GM18867 (cell line): ENCODE data around the gene NUP54.

Experiments used
- ATAC-seq: cut with Tn5 transposase; IDR thresholded peaks from one replicate; pipeline ENCODE4 v1.9.1; 2021; ENCODE audit warnings: mild to moderate bottlenecking, moderate library complexity; ENCODE audit not compliant: unreplicated experiment

The NUP54 gene

DNA sequence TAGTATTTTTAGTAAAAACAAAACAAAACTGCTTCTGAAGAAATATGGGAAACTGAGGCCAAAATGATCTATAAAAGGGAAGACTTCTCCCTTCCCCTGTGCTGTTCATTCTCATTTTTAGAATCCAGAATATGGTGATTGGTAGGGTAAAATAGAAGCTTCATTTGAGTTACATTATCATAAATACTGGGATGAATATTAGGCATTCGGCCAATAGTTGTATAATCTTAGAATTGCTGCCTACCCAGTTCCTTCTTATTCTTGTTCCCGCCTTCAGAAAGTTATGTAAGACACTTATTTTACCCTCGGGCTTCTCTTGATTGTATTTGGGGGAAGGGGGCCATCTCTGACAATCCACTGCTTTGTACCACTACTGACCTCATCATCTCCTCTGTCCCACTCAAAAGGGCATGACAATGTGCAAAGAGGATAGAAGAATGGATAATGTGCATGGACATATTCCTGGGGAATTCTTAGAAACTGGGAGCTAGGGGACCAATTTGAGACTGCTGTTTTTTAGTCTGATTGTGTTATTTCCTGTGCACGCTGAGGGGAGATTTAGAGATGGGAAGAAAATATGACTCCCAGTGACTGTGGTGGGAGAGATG is 73.1 kb downstream of the NUP54 start:
- ATAC-seq, result no peak

DNA sequence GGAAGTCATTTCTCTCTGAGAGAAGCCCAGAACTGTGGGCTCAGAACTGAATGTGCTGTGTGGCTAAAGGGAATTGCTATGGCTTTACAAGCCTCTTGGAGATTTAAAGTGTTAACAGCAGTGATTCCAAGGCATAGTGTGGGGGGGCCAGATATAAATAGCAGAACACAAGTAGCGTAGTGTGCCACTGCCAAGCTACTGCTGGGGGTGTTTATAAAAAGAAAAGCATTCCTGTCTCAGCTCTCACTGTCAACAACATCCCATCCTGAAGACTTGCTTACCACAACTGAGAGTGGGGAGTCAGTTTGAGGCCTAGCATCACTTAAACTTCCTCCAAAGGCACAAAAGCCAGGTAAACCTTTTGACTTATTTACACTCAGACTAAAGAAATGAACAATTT is 73.7 kb downstream of the NUP54 start, which contains the start of gene ART3:
TSS of gene ART3 (plus strand) at position 242 of the 400 bp plus-strand sequence. CDS start 1,181 bp downstream, outside the sequence.
- ATAC-seq, result no peak

DNA sequence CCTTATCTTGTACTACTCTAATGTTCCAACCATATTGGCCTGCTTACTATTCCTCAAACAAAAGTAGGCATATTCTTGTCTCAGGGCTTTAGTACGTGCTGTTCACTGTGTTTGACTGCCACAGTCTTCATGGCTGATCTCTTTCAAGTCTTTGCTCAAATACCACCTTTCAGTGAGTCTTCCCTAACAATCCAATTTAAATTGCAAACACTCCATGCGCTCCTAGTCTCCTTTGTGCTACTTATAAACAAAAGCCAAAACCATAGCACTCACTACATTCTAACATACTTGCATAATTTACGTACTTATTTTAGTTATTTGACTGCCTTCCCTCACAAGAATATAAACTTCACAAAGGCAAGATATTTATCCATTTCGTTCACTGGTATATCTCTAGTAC is 75.4 kb downstream of the NUP54 start:
- ATAC-seq, result no peak

DNA sequence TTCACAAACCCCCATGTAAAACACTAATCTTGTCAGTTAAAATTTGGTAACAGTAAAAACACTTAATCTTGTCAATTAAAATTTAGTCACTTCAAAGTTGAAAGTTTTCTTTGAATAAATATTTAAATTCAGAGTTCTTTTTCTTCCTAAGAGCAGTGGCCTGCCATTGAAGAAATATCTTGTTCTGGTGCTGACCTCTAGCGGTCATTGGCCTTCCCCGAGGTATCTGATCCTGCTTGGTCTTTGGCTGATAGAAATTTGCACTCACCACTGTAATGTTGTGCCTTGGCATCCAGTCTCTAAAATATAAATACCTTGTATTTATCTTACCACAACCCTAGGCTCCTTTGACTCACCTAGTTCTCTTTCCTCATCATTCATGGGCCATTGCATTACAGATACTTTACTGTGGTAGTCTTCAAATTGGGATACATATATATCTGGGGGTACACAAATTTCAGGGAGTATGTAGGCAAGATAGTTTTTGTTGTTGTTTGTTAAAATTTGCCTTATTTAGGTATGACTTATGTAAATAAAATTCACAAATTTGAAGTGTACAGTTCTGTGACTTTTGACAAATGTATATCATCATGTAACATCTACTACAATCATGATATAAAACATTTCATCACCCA is 80.4 kb downstream of the NUP54 start:
- peak; percentile 75 for ATAC-seq

DNA sequence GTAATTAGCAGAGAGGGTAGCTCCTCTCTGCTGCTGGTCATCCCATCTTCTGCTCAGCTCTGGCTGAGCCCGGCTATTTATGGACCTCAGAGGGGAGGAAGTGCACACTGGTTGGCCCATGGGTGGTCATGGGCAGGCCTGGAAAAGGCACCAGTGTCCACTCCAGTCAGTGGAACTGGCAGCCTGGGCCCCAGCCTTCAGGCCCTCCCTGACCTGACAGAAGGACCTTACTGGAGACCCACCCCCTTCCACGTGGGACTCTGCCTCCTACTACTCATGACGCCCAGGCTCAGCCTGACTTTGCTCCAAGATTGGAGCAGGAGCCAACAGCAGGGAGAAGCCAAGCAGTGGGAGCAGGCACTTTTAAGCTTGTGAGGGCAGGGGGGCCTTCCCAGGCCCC is 81.7 kb downstream of the NUP54 start:
- no peak for ATAC-seq
